ENCODE data around the gene SYT6. TPM values are rescaled to one million over a fixed set of nuclear protein-coding genes. Genes with fewer than 3 reads are reported as not detected.

SYT6 gene
- total RNA-seq, 1 experiment from 2014 or later = not detected

GRCh38 chr1:114150016-114150415, 3.7 kb downstream of the SYT6 start:
- Histone ChIP-seq H3K27ac (ENCODE audit: low read length) (no peak overlapping the region), H3K27me3 (ENCODE audit: control insufficient read depth, insufficient read depth, low read length) (no peaks in the 10 kb centered on the region; the same call in 1 of the 2 replicates), H3K9me3 (ENCODE audit: control insufficient read depth, insufficient read depth, low read depth, low read length) (no peaks in the 10 kb centered on the region), H3K4me1 (ENCODE audit: control insufficient read depth, insufficient read depth, low read length) (no peaks in the 10 kb centered on the region), H3K36me3 (ENCODE audit: control insufficient read depth, insufficient read depth, low read length) (no peaks in the 10 kb centered on the region), H3K4me3 (ENCODE audit: low read depth in 2 of 2, low read length in 2 of 2) (no peak overlapping the region)
- intact Hi-C loops (cut with micrococcal nuclease; ENCODE audit: unreplicated experiment) (no loop called here), in situ Hi-C loops (cut with HindIII; ENCODE audit: low pct_unique_long_range_greater_than_20kb, low sequenced_read_pairs) (no loop called here)
- ATAC-seq (no peak), DNase-seq (ENCODE audit: low read depth, low spot score) (no peak)
- ChIA-PET CTCF (interaction anchor here (0.5 kb wide), 1 partner anchor 1108 kb away, joined by 5 read pairs; no protein-coding TSS in a partner anchor), POLR2A (no interaction called here)
- TF ChIP-seq CTCF (IDR thresholded peaks at IDR 0.05) (no peak), REST (IDR thresholded peaks at IDR 0.05; ENCODE audit: insufficient read depth in 1 of 2, low read depth in 2 of 2, low read length in 1 of 2) (no peak), TCF7L2 (IDR thresholded peaks at IDR 0.05; ENCODE audit: low read depth, low read length) (no peak), POLR2AphosphoS5 (IDR thresholded peaks at IDR 0.05; ENCODE audit: low read depth, low read length) (no peak), SIN3A (IDR thresholded peaks at IDR 0.05; ENCODE audit: borderline replicate concordance, insufficient read depth, low read depth, low read length) (no peak)
- BruUV-seq (replicated peaks) = no TSS peak

- no peaks in the 10 kb centered on the region; the same call in 1 of the 2 replicates for H3K27me3 ChIP-seq (ENCODE audit: control insufficient read depth, insufficient read depth, low read length)
- in situ Hi-C loops (cut with HindIII; ENCODE audit: low pct_unique_long_range_greater_than_20kb, low sequenced_read_pairs) = no loop called here
These were observed 4.5 kb downstream of the SYT6 start for GRCh38 chr1:114149211-114149610.

More at GRCh38 chr1:114149211-114149610, 4.5 kb downstream of the SYT6 start:
- Histone ChIP-seq H3K4me3 (ENCODE audit: low read depth in 2 of 2, low read length in 2 of 2) (no peak overlapping the region), H3K9me3 (ENCODE audit: control insufficient read depth, insufficient read depth, low read depth, low read length) (no peaks in the 10 kb centered on the region), H3K4me1 (ENCODE audit: control insufficient read depth, insufficient read depth, low read length) (no peaks in the 10 kb centered on the region), H3K36me3 (ENCODE audit: control insufficient read depth, insufficient read depth, low read length) (no peaks in the 10 kb centered on the region), H3K27ac (ENCODE audit: low read length) (no peak overlapping the region)
- TF ChIP-seq REST (IDR thresholded peaks at IDR 0.05; ENCODE audit: insufficient read depth in 1 of 2, low read depth in 2 of 2, low read length in 1 of 2) = no peak
- TF ChIP-seq SIN3A (IDR thresholded peaks at IDR 0.05; ENCODE audit: borderline replicate concordance, insufficient read depth, low read depth, low read length) = no peak
- TF ChIP-seq CTCF (IDR thresholded peaks at IDR 0.05) = no peak
- no peak for TF ChIP-seq TCF7L2 (IDR thresholded peaks at IDR 0.05; ENCODE audit: low read depth, low read length)
- no peak for TF ChIP-seq POLR2AphosphoS5 (IDR thresholded peaks at IDR 0.05; ENCODE audit: low read depth, low read length)
- no peak for ATAC-seq
- intact Hi-C loops (cut with micrococcal nuclease; ENCODE audit: unreplicated experiment) = no loop called here
- no TSS peak for BruUV-seq (replicated peaks)
- no peak for DNase-seq (ENCODE audit: low read depth, low spot score)
- ChIA-PET POLR2A (no interaction called here), CTCF (no interaction called here)

All from Panc1 (cell line).